ENCODE data around the gene MBNL2.

Gene MBNL2

GRCh38 chr13:97321616-97322321, 99.6 kb downstream of the MBNL2 start:
- Histone ChIP-seq H2AFZ (ENCODE audit: low read length) (no peak overlapping the region), H3K79me2 (ENCODE audit: low read length) (peaks cover 14% of the 10 kb centered on the region)

GRCh38 chr13:97322740-97323342, 100.7 kb downstream of the MBNL2 start:
- Histone ChIP-seq H3K4me2 (ENCODE audit: low read depth, low read length) (no peak overlapping the region), H3K4me1 (ENCODE audit: low read length) (no peaks in the 10 kb centered on the region)
- DNase-seq, result no peak

More at GRCh38 chr13:97321616-97322321, 99.6 kb downstream of the MBNL2 start:
- Histone ChIP-seq H3K27me3 (replicated peaks; ENCODE audit: insufficient read depth, low read length) (no peaks in the 10 kb centered on the region), H3K9ac (ENCODE audit: low read length) (no peak overlapping the region), H4K20me1 (ENCODE audit: insufficient read depth, low read length) (no peaks in the 10 kb centered on the region), H3K36me3 (replicated peaks; ENCODE audit: insufficient read depth, low read length) (no peaks in the 10 kb centered on the region), H3K4me3 (ENCODE audit: low read length) (no peak overlapping the region), H3K9me2 (replicated peaks; ENCODE audit: insufficient read depth, low read length) (no peaks in the 10 kb centered on the region), H3F3A (ENCODE audit: insufficient read depth, low read length) (no peaks in the 10 kb centered on the region), H3K27ac (ENCODE audit: low read length) (no peak overlapping the region), H3K4me1 (ENCODE audit: low read length) (no peaks in the 10 kb centered on the region), H3K9me3 (replicated peaks; ENCODE audit: insufficient read depth, low read length) (no peaks in the 10 kb centered on the region), H3K4me2 (ENCODE audit: low read depth, low read length) (no peak overlapping the region)
- TF ChIP-seq EZH2 (optimal IDR thresholded peaks at IDR 0.05; ENCODE audit: low read depth, low read length) (no peak), EZH2phosphoT487 (IDR thresholded peaks at IDR 0.05; ENCODE audit: low read length) (no peak)
- no peak for DNase-seq

GRCh38 chr13:97324115-97324514, 102.0 kb downstream of the MBNL2 start:
- H3K79me2 ChIP-seq (ENCODE audit: low read length), result peaks cover 8% of the 10 kb centered on the region
- no peak overlapping the region for H3K4me2 ChIP-seq (ENCODE audit: low read depth, low read length)
- H3K4me1 ChIP-seq (ENCODE audit: low read length), result no peaks in the 10 kb centered on the region
- no peak for TF ChIP-seq EZH2 (optimal IDR thresholded peaks at IDR 0.05; ENCODE audit: low read depth, low read length)
- no peak for TF ChIP-seq CTCF (IDR thresholded peaks at IDR 0.05; ENCODE audit: low read length)
- TF ChIP-seq EZH2phosphoT487 (IDR thresholded peaks at IDR 0.05; ENCODE audit: low read length), result no peak
- H3K9me3 ChIP-seq (replicated peaks; ENCODE audit: insufficient read depth, low read length), result no peaks in the 10 kb centered on the region
- no peaks in the 10 kb centered on the region for H3K9me2 ChIP-seq (replicated peaks; ENCODE audit: insufficient read depth, low read length)
- no peaks in the 10 kb centered on the region for H3F3A ChIP-seq (ENCODE audit: insufficient read depth, low read length)
- H3K9ac ChIP-seq (ENCODE audit: low read length), result no peak overlapping the region
- DNase-seq, result no peak
- no peaks in the 10 kb centered on the region for H4K20me1 ChIP-seq (ENCODE audit: insufficient read depth, low read length)
- no peak overlapping the region for H3K4me3 ChIP-seq (ENCODE audit: low read length)
- no peak overlapping the region for H2AFZ ChIP-seq (ENCODE audit: low read length)
- no peaks in the 10 kb centered on the region for H3K36me3 ChIP-seq (replicated peaks; ENCODE audit: insufficient read depth, low read length)
- no peak overlapping the region for H3K27ac ChIP-seq (ENCODE audit: low read length)
- H3K27me3 ChIP-seq (replicated peaks; ENCODE audit: insufficient read depth, low read length), result no peaks in the 10 kb centered on the region

More at GRCh38 chr13:97322740-97323342, 100.7 kb downstream of the MBNL2 start:
- H3K36me3 ChIP-seq (replicated peaks; ENCODE audit: insufficient read depth, low read length), result no peaks in the 10 kb centered on the region
- H3K9me3 ChIP-seq (replicated peaks; ENCODE audit: insufficient read depth, low read length), result no peaks in the 10 kb centered on the region
- H3K9me2 ChIP-seq (replicated peaks; ENCODE audit: insufficient read depth, low read length), result no peaks in the 10 kb centered on the region
- H3K27me3 ChIP-seq (replicated peaks; ENCODE audit: insufficient read depth, low read length), result no peaks in the 10 kb centered on the region
- no peak for TF ChIP-seq EZH2phosphoT487 (IDR thresholded peaks at IDR 0.05; ENCODE audit: low read length)
- TF ChIP-seq EZH2 (optimal IDR thresholded peaks at IDR 0.05; ENCODE audit: low read depth, low read length), result no peak
- TF ChIP-seq CTCF (IDR thresholded peaks at IDR 0.05; ENCODE audit: low read length), result no peak
- no peak overlapping the region for H3K27ac ChIP-seq (ENCODE audit: low read length)
- no peaks in the 10 kb centered on the region for H4K20me1 ChIP-seq (ENCODE audit: insufficient read depth, low read length)
- peaks cover 8% of the 10 kb centered on the region for H3K79me2 ChIP-seq (ENCODE audit: low read length)
- H3K9ac ChIP-seq (ENCODE audit: low read length), result no peak overlapping the region
- no peak overlapping the region for H2AFZ ChIP-seq (ENCODE audit: low read length)
- H3K4me3 ChIP-seq (ENCODE audit: low read length), result no peak overlapping the region
- H3F3A ChIP-seq (ENCODE audit: insufficient read depth, low read length), result no peaks in the 10 kb centered on the region

- Histone ChIP-seq H3K9ac (ENCODE audit: low read length) (no peak overlapping the region), H3K79me2 (ENCODE audit: low read length) (peaks cover 8% of the 10 kb centered on the region), H2AFZ (ENCODE audit: low read length) (no peak overlapping the region), H3F3A (ENCODE audit: insufficient read depth, low read length) (no peaks in the 10 kb centered on the region), H3K4me1 (ENCODE audit: low read length) (no peaks in the 10 kb centered on the region), H3K9me3 (replicated peaks; ENCODE audit: insufficient read depth, low read length) (no peaks in the 10 kb centered on the region), H3K4me2 (ENCODE audit: low read depth, low read length) (no peak overlapping the region), H3K36me3 (replicated peaks; ENCODE audit: insufficient read depth, low read length) (no peaks in the 10 kb centered on the region), H4K20me1 (ENCODE audit: insufficient read depth, low read length) (no peaks in the 10 kb centered on the region), H3K4me3 (ENCODE audit: low read length) (no peak overlapping the region), H3K27ac (ENCODE audit: low read length) (no peak overlapping the region), H3K9me2 (replicated peaks; ENCODE audit: insufficient read depth, low read length) (no peaks in the 10 kb centered on the region), H3K27me3 (replicated peaks; ENCODE audit: insufficient read depth, low read length) (no peaks in the 10 kb centered on the region)
- DNase-seq, result no peak
- TF ChIP-seq EZH2phosphoT487 (IDR thresholded peaks at IDR 0.05; ENCODE audit: low read length), result no peak
These were observed 103.6 kb downstream of the MBNL2 start for GRCh38 chr13:97325738-97326137.

Measured in MM.1S (cell line).